NCI-H345 (cell line): ENCODE results near the gene DOCK3.

Source experiments
- DNase-seq: peaks from one replicate; lab custom pipeline; 2025; lab: John Stamatoyannopoulos, UW

Gene DOCK3, protein sequence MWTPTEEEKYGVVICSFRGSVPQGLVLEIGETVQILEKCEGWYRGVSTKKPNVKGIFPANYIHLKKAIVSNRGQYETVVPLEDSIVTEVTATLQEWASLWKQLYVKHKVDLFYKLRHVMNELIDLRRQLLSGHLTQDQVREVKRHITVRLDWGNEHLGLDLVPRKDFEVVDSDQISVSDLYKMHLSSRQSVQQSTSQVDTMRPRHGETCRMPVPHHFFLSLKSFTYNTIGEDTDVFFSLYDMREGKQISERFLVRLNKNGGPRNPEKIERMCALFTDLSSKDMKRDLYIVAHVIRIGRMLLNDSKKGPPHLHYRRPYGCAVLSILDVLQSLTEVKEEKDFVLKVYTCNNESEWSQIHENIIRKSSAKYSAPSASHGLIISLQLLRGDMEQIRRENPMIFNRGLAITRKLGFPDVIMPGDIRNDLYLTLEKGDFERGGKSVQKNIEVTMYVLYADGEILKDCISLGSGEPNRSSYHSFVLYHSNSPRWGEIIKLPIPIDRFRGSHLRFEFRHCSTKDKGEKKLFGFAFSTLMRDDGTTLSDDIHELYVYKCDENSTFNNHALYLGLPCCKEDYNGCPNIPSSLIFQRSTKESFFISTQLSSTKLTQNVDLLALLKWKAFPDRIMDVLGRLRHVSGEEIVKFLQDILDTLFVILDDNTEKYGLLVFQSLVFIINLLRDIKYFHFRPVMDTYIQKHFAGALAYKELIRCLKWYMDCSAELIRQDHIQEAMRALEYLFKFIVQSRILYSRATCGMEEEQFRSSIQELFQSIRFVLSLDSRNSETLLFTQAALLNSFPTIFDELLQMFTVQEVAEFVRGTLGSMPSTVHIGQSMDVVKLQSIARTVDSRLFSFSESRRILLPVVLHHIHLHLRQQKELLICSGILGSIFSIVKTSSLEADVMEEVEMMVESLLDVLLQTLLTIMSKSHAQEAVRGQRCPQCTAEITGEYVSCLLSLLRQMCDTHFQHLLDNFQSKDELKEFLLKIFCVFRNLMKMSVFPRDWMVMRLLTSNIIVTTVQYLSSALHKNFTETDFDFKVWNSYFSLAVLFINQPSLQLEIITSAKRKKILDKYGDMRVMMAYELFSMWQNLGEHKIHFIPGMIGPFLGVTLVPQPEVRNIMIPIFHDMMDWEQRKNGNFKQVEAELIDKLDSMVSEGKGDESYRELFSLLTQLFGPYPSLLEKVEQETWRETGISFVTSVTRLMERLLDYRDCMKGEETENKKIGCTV (N-terminal part only)

DNA sequence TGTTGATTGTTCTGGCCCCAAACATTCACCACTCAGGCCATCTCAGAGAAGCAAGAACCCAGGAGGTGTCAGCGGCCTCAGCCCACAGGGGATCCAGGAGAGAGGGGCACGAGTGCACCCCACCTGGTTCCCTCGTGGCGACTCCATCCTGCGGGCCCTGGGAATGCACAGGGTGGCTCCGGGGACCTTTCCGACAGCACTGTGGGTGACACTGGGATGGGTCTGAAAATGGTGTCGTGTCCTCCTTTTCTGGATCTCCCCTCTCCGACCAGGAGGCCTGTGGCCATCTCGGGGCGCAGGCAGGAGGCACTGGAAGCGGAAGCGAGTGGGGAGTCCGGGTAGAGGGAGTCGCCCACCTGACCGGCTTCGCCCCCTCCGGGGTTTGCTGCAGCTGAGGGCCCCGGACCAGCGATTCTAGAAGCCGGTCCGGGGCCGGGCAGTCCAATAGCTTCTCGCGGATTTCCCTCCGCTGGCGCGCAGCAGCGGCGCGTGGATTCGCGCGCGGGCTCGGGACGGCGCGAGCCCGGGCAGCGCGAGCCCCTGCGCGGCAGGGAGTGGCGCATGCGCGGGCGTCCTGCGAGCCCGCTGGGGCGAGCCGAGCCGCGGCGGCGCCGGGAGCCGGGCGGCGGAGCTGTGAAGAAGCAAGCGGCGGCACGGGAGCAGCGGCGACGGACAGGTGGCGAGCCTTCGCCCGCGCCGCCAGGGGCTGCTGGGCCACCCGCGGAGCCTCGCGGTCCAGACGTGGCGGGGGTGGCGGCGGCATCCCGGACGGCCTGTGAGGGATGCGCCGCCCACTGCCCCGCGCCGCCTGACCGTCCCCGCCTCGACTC lies at the start of gene DOCK3:
Gene DOCK3 (plus strand): TSS at position 579 of the 830 bp plus-strand sequence. CDS start 337 bp downstream, outside the sequence.
- DNase-seq: peak; percentile 60

DNA sequence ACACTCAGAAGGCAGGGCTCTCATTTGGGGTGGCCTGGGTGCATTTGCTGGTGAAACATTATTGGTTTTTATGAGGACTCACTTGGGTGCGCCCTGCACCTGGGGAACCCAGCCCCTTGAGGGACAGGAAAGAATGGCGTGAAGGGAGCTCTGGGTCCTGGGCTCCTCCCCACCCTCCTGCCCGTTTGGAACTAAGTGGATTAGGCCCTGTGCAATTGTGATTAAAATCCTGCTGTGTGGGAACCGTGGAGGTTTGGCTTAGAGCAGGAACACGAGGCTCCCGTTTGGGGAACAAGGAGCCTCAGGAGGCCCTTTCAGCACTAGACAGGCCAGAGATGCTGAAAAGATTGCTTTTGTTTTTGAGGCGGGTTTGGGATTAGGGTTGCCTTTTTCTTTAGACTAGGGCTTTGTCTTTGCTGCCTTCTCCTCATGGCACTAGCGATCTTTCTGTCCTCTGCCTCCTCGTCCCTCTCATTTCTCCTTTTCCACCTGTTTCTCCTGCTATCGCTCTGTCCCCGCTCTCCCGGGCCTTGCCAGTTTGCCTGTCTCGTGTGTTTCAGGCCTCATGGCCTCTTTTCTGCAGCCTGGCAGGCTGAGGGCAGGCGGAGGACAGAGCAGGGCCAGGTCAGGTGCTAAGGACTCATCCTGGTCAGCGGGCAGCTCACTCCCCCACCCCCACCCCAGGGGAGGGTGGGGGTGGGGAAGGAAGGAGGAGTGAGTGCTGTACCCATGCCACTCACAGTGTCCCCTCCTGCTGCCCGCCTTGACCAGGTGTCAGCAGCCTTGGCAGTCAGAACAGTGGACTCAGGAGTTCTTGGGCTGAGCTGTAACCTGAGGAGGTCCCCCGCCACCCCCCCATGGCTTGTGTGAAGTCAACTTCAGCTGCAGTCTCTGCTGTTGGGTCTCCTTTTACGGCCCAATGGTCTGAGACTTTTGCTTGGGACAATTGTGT lies 49.2 kb upstream of the DOCK3 start:
- DNase-seq: no peak

DNA sequence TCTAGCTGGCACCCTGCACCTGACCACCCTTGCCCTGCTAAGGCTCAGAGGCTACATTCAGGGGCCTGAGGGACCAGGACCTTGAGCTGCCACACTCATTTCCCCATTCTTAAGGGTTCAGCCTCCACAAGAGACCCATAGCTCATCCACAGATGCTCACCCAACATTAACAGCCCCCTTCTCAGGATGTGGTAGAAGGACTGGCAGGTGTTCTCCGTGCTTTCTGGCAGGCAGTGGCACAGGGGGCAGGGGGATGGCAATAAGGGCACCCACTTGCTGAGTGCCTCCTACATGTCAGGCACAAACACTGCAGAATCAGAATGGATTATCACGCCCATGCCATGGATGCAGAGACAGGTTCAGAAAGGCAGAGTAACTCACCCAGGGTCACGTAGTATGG lies 48.3 kb upstream of the DOCK3 start:
- no peak for DNase-seq

DNA sequence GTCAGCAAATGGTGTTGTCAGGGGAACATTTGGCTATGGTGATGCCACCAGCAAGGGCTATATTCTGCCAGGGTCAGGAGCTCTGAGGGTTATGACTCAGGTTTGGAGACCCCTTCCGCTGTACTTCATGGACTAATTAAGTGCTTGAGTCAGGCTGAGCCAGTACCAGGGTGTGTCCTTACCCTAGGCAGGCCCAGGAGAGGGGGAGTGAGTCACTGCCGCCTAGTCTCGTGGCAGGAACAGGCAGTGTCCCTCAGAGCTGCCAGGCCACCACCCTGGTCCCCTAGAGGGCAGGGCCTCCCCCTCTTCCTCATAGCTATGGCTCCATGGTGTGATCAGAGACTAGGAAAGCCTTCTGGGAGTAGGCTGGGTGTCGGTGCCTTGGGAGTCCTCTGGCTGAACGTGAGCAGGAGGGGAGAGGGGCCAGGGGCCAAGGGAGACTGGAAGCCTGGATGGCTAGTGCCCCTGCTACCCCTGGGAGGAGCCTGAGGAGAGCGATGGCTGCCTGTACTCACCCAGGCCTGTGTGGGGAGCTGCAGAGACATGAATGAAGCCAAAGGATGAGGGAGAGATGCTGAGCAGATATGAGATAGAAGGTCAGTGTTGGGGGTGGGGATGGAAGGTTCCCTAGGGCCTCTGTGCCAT lies 47.2 kb upstream of the DOCK3 start:
- no peak for DNase-seq

DNA sequence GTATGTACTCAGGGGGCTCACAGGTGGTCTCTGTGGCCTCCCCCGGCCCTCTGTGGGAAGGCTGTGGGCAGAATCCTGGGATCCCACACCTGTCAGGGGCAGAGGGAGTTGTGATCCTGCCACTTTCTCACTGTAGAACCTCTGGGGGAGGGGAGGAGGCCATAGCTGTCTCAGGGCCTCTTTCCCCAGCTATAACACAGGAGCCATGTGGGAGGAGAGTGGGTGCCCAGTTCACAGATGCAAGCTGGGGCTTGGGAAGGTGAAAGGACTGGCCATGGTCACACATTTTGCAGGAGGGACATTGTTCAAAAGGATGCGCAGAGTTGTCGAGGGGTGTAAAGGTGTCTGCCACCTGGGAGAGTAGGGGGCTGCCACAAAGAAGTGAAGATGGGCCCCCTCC lies 46.1 kb upstream of the DOCK3 start:
- no peak for DNase-seq

DNA sequence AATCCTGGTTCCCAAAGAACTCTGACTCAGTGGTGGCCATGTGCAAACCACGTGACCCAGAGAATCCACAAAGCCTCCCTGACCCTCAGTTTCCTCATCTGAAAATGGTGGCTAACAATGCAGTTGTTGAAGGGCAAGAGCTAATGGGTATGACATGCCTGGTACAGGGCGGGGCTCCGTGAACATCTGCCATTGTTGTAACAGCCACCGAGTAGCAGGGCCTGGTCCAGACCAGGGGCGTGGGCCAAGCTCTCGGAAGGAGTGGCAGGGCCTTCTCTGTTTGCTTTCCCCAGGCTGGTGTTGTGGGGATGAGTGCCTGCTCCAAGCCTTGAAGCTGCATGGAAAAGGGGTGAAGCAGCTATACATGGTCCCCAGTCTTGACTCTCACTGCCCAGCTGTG lies 44.3 kb upstream of the DOCK3 start:
- DNase-seq: no peak

DNA sequence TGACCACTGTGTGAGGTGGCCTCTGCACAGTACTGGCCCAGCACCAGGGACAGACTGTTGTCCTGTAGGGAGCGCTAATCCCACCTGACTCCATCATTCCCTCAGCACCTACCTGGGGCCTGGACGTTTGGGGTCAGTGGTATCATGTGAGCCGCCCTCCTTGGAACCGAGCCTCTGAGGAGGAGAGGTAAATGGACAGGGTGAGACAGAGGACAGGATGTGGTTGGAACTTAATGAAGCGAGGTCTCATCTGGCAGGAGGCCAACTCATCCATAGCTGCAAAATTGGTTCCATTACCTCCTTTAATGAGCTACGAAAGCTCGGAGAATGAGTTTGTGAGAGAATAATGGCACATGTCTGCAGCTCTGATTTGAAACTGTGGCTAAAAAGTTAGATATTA lies 43.9 kb upstream of the DOCK3 start:
- DNase-seq: no peak

DNA sequence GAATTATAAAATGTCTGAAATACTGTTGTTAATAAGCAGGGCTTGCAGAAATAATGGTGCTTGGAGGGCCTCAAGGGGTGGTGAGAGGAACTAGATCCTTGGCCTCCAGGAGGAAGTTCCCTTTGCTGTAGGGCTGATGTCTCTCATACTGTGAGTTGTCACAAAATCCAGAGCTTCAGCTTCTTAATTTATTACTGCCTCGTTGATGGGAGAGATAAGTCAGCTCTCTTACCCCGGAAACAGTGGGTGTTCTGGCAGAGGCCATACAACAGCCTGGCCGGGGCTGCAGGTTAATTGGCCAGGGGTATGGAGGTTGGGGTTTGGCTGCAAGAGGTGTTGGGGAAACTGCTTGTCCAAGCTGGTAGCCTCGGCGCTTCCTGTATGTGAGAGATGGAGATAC lies 42.3 kb upstream of the DOCK3 start:
- DNase-seq: no peak

DNA sequence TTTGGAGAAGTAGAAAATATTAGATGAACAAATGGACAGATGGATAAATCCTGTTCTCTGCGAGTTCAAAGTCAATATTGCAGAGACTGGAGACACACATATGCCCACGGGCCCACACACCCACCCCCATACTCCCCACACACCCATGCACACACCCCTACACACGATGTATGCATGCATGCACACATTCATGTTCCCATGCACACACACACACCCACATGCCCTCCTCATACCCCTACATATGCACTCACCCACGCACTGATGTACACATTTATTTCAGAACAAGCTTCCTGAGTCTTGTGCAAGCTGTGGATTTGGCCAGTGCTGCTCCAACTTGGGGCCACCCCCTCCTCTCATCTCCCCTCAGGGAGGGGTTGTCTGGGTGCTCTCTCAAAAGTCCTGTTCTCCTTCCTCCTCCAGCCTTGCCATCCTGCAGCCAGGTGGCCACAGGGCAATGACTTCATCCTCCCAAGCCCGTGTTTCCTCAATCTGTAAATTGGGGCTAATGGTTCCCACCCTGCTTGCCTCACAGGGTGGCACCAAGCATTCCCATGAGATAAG lies 41.4 kb upstream of the DOCK3 start:
- no peak for DNase-seq

DNA sequence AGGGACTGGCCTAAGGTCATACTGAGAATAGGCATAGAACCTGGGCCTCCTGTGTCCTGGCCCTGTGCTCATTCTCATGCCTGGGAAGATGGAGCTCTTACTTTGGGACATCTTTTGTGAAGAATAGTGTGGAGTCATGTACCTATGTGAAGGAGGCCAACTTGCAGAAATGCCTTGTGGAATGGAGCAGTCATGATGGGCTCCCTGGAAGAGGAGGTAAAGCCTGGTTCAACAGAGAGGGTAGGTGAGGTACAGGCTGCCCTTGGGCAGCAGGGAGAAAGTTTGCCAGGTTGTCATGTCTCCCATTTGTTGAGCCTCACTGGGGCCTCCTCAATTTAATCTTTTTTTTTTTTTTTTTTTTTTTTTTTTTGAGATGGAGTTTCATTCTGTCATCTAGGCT lies 39.7 kb upstream of the DOCK3 start:
- DNase-seq: no peak

DNA sequence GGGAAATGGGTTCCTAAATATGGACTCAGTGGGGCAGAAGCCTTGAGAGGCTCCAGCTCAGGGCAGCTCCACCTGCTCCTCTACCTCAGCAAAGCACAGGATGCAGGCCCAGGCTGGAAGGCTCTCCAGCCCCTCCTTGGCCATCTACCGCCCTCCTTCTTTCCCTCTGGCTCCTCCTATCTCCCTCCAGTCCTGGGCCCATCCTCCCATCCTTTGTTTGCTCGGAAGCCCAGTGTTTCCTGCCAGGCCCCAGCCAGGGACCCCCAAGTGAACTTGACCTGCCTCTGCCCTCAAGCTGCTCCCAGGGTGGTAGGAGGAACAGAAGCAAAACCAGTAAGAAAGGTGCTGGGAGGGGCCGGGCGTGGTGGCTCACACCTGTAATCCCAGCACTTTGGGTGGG lies 37.7 kb upstream of the DOCK3 start:
- no peak for DNase-seq

DNA sequence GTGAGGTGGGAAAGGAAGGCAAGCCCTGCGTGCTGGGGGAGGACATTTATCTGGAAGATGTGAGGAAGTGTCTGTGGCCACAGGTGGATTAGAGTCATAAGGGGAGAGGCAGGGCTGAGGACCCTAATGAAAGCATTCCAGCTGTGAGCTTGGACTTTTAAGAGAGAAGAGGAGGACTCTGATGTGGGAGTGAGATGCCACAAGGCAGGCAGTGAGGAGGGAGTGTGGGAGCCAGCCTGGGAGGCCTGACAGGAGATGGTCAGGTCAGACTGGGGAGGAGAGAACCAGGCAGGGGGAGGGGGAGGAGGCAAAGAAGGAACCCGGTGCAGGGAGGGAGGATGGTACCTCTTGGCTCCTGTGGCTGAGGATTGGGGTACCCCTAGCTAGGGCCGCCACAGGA lies 36.8 kb upstream of the DOCK3 start:
- no peak for DNase-seq

DNA sequence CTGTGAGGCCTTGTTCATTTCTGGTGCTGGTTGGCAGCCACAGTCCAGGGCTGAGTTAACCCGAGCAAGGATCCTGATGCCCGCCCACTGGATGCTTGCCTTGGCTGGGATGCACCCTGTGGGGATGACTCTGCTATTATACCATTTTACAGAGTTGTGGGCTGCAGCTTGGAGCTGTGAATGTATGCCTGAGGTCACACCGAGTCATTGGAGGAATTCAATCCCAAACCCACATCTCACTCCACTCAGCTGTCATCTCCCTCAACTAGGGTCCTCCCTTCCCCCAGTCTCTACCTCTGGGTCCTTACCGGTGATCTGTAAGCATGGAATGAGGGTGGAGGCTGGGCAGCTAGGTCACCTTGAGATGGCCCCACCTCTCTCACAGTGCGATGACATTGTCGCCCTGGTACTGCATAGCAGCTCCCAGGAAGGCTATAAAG lies 35.7 kb upstream of the DOCK3 start:
- DNase-seq: no peak

DNA sequence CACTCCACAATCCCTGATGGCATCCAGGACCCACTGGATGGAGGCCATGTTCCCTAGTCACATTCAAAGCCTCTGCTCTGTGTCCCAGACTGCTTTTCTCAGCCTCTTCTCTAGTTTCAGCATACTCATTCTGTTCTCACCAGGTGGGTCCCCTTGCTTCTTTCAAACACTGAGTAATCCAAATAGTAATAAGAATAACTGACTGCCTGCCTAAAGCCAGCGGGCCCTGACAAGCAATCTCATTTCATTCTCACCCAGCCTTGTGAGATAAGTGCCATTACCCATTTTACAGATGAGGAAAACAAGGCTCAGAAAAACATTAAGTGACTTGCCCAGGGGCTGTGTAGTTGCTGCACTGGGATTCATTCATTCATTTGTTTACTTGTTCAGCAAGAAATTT lies 32.3 kb upstream of the DOCK3 start:
- no peak for DNase-seq

DNA sequence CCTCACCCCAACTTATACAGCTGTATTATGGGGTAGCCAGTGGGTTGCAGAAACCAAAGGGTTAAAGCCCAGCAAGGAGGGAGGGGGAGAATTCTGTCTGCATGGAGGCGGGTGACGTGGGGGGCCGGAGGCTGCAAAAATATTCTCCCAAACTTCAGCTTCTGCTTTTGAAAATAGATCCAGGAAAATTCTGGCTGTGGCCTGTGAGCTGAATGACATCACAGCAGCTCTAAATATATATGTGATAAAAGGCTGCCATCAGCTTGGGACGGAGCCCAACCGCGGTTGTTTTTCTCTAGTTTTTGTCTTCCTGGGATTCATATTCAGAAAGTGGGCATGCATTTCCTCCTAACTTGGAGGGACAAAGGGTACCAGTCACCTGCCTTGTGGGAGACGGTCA lies 30.2 kb upstream of the DOCK3 start:
- DNase-seq: no peak

DNA sequence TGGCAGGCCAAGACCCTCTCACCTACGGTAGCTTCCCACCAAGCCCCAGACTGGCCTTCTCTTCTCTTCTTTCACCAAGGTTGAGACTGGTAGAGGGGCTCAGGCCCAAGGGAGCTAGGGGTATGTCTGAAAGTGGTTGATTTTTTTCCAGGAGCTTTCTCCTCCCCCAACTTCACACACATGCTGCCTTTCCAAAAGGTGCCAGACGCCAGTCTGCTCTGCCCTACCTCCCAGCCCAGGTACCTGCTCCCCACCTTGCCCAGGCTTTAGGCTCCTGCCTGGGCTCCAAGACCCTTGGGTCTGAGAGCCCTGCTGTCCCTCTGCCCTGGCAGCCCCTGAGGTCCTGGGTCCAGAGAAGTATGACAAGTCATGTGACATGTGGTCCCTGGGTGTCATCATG lies 29.3 kb upstream of the DOCK3 start:
- no peak for DNase-seq

DNA sequence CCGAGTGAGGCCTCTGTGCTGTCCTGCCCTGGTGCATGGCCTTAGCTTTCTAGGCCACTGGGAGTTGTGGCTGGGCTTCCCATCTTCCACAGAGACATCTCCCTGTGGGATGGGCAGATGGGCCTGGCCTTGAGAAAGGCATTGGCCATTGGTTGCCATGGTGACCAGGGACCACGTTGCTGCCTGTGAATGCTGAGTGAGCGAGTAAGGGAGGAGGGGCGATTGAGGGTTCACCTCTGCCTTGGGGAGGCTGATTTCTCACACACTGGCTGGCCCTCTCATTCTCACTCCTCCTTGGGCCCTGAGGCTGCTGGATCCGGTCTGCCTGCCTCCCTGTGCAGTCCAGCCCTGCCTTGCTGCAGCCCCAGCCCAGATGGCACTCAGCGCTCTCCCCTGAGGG lies 26.4 kb upstream of the DOCK3 start:
- no peak for DNase-seq

DNA sequence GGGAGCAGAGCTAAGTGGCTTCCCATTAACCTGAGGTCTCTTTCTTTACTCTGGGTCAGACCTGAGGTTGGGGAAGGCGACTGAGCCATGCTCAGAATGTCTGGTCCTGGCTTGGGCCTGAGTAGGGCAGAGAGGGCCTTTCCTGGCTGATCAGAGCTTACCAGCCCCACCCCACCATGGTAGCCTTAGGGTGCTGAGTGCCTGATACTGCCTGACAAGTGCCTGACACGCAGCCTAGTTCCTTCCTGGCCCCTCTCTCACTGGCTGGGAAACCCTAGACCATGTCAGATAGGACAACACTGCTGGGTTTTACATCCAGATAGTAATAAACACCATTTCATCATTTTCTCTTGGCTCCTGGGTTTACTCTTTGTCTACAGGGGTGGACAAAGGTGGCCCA lies 25.8 kb upstream of the DOCK3 start:
- no peak for DNase-seq

DNA sequence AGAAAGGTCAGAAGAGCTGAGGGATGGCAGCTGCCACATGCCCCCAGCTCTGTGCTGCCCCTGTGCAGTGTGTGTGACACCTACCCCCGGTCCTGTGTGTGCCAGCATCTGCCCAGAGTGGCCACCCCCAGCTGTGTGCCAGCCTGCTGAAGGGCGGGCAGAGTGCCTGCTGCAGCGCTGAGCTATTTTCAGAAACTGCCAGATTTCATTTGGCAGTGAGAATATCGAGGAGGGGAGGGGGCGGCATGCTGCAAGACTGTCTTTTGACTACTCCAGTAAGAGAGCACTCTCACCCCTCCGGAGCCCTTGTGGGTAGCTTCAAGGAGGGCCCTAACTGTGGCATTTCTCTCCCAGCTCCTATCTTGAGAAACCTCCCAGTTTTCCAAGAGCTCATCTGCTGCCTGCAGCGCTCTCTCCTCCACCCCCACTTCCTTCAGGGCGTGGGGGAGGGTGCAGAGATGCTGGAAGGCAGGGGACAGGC lies 25.2 kb upstream of the DOCK3 start:
- no peak for DNase-seq
